ENCODE results near the gene FANK1. TPM values are rescaled to one million over a fixed set of nuclear protein-coding genes. Genes with fewer than 3 reads are reported as not detected.

The FANK1 gene
- 3.1 to 3.8 TPM (median 3.7 TPM) in 5 replicates for total RNA-seq (2022; extraction: Qiagen RNA extraction; ENCODE audit: low read depth)

GRCh38 chr10:125896088-125896934 lies at the start of gene FANK1:
Gene FANK1 (plus strand): TSS chr10:125896564. CDS start chr10:125896643, 79 bp downstream.

GRCh38 chr10:125881192-125881591 lies 15.2 kb upstream of the FANK1 start, which contains the start of gene DHX32:
Gene DHX32 (minus strand): TSS chr10:125881292. CDS start chr10:125880824, 468 bp downstream.

Other genes starting within 250 kb of the FANK1 start
- not detected in 5 replicates for gene TEX36, start 213.4 kb upstream of the FANK1 start, total RNA-seq (2022; extraction: Qiagen RNA extraction; ENCODE audit: low read depth)
- 16.4 to 18.9 TPM (median 16.7 TPM) in 5 replicates for gene EDRF1, start 176.9 kb upstream of the FANK1 start, total RNA-seq (2022; extraction: Qiagen RNA extraction; ENCODE audit: low read depth)
- 0.13 TPM in 1 of 5 replicates, not detected in the others for gene MMP21, start 120.7 kb upstream of the FANK1 start, total RNA-seq (2022; extraction: Qiagen RNA extraction; ENCODE audit: low read depth)
- gene UROS, start 73.3 kb upstream of the FANK1 start, total RNA-seq (2022; extraction: Qiagen RNA extraction; ENCODE audit: low read depth) = 59.8 to 62.7 TPM (median 61.0 TPM) in 5 replicates
- 116 to 138 TPM (median 121 TPM) in 5 replicates for gene BCCIP, start 73.0 kb upstream of the FANK1 start, total RNA-seq (2022; extraction: Qiagen RNA extraction; ENCODE audit: low read depth)
- 34.7 to 53.3 TPM (median 46.1 TPM) in 5 replicates for gene DHX32, start 15.3 kb upstream of the FANK1 start, total RNA-seq (2022; extraction: Qiagen RNA extraction; ENCODE audit: low read depth)